Right ventricle myocardium inferior (tissue), 1 donor: ENCODE data around the gene FAU. TPM values are rescaled to one million over a fixed set of nuclear protein-coding genes. Genes with fewer than 3 reads are reported as not detected.

Experiments used
- microRNA-seq: library from miRNA; unstranded; fragments of <30 nt; microRNA quantifications from one replicate; pipeline ENCODE4 v1.2.0, GENCODE V29; 2020
- total RNA-seq: library from RNA; stranded (reverse); fragmentation: NEBNext Ultra II Directional; extraction: Animal tissue kit (Norgen Biotek cat#: 25700); gene quantifications from one replicate; pipeline ENCODE4 v1.2.1, GENCODE V29; 2021
- donor health status: DM: no; HTN: yes; CAD: no; lungs with severe emphysema.

FAU gene
- total RNA-seq, 1 donor from 2014 or later, result 714 TPM

Small RNA genes lying within 50 kb of the gene (microRNA-seq; reads per million reads assigned to microRNA genes)
- not detected for gene MIR6751

Other genes starting within 250 kb of the FAU start
- gene EHD1, start 243.5 kb downstream of the FAU start, total RNA-seq, result 56.0 TPM
- gene ATG2A, start 204.9 kb downstream of the FAU start, total RNA-seq, result 10.7 TPM
- gene PPP2R5B, start 197.4 kb downstream of the FAU start, total RNA-seq, result 20.6 TPM
- gene GPHA2, start 186.2 kb downstream of the FAU start, total RNA-seq, result not detected
- gene MAJIN, start 150.0 kb downstream of the FAU start, total RNA-seq, result not detected
- 1.5 TPM for gene BATF2, start 125.2 kb downstream of the FAU start, total RNA-seq
- gene ARL2, start 108.0 kb downstream of the FAU start, total RNA-seq, result 131 TPM
- 18.3 TPM for gene SNX15, start 94.7 kb downstream of the FAU start, total RNA-seq
- gene SAC3D1, start 80.9 kb downstream of the FAU start, total RNA-seq, result 7.5 TPM
- gene NAALADL1, start 63.6 kb downstream of the FAU start, total RNA-seq, result 3.4 TPM
- gene CDCA5, start 38.1 kb downstream of the FAU start, total RNA-seq, result 1.7 TPM
- gene ZFPL1, start 37.9 kb downstream of the FAU start, total RNA-seq, result 25.0 TPM
- gene VPS51, start 25.9 kb downstream of the FAU start, total RNA-seq, result 95.2 TPM
- 53.1 TPM for gene TM7SF2, start 10.3 kb downstream of the FAU start, total RNA-seq
- 5.8 TPM for gene ZNHIT2, start 4.4 kb downstream of the FAU start, total RNA-seq
- gene MRPL49, start 187 bp upstream of the FAU start, total RNA-seq, result 35.8 TPM
- 27.1 TPM for gene SYVN1, start 12.4 kb upstream of the FAU start, total RNA-seq
- not detected for gene SPDYC, start 48.1 kb upstream of the FAU start, total RNA-seq
- gene CAPN1, start 59.8 kb upstream of the FAU start, total RNA-seq, result 82.9 TPM
- 2.9 TPM for gene POLA2, start 139.8 kb upstream of the FAU start, total RNA-seq
- gene CDC42EP2, start 192.7 kb upstream of the FAU start, total RNA-seq, result 16.7 TPM
- 51.6 TPM for gene DPF2, start 211.7 kb upstream of the FAU start, total RNA-seq
- 0.54 TPM for gene TIGD3, start 232.6 kb upstream of the FAU start, total RNA-seq